Skeletal muscle tissue (tissue), 4 donors: ENCODE measurements around the gene ZBTB18. TPM values are rescaled to one million over a fixed set of nuclear protein-coding genes. Genes with fewer than 3 reads are reported as not detected.

Experiments used
- H3K27ac ChIP-seq: one replicate; pipeline ENCODE4 v1.7.0; 2013; ENCODE audit warnings: mild to moderate bottlenecking, low read depth, low read length, inconsistent platforms
- H3K27me3 ChIP-seq, 3 donors: one replicate each; pipeline ENCODE4 v1.7.0; 2013; ENCODE audit warnings: low read length in 3 of 3; ENCODE audit not compliant: control insufficient read depth in 3 of 3, insufficient read depth in 3 of 3
- H3K36me3 ChIP-seq, 3 donors: one replicate each; pipeline ENCODE4 v1.7.0; 2013; ENCODE audit warnings: low read length in 3 of 3; ENCODE audit not compliant: control insufficient read depth in 3 of 3, insufficient read depth in 3 of 3
- H3K4me1 ChIP-seq, 3 donors: one replicate each; pipeline ENCODE4 v1.7.0; 2013; ENCODE audit warnings: low read length in 3 of 3, mild to moderate bottlenecking in 3 of 3; ENCODE audit not compliant: control insufficient read depth in 3 of 3, insufficient read depth in 3 of 3
- H3K4me3 ChIP-seq, 3 donors: one replicate each; pipeline ENCODE4 v1.7.0; 2013; ENCODE audit warnings: low read length in 3 of 3
- H3K9ac ChIP-seq, 3 donors: one replicate each; pipeline ENCODE4 v1.7.0; 2013; ENCODE audit warnings: low read length in 3 of 3, mild to moderate bottlenecking in 3 of 3, moderate library complexity in 2 of 3, low read depth in 1 of 3
- H3K9me3 ChIP-seq, 3 donors: one replicate each; pipeline ENCODE4 v1.7.0; 2013; ENCODE audit warnings: low read length in 3 of 3; ENCODE audit not compliant: control insufficient read depth in 3 of 3
- total RNA-seq: library from RNA; depleted of rRNA; stranded (reverse); fragments of >200 nt; gene quantifications from one replicate; pipeline ENCODE4 v1.2.3, GENCODE V29; 2014
- donor health status: Osteomylitis.

ZBTB18 gene
- total RNA-seq, 1 donor from 2014 or later = 58.5 TPM

- peaks cover 0 to 4% (median 0%) of the 10 kb centered on the region in 3 donors for H3K9me3 ChIP-seq
- peaks cover 0 to 7% (median 7%) of the 10 kb centered on the region in 3 donors for H3K27me3 ChIP-seq
- no peaks in the 10 kb centered on the region for H3K36me3 ChIP-seq
- peaks cover 0 to 2% (median 0%) of the 10 kb centered on the region in 3 donors for H3K4me1 ChIP-seq
- no peak overlapping the region for H3K27ac ChIP-seq
- H3K9ac ChIP-seq = no peak overlapping the region
- no peak overlapping the region for H3K4me3 ChIP-seq
Measured at GRCh38 chr1:244083383-244083943, 32.4 kb downstream of the ZBTB18 start.

DNA sequence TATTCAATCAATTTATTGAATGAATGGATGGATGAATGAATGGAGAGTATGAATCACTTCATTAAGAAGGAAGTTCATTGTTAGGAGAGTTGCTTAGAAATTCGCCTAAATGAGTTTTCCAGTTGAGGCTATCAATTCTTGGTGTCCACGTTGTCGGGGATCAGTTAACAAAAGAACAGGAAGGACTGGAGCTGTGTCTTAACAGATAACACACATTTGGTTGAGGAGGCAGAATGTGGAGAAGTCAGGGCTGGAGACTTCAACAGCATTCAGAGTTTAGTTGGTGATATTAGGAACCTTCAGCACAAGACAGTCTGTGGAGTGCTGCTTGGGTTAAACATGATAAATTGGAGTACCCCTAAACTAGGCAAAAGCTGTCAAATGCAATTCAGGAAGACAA is 33.7 kb downstream of the ZBTB18 start:
- no peak overlapping the region for H3K27ac ChIP-seq

DNA sequence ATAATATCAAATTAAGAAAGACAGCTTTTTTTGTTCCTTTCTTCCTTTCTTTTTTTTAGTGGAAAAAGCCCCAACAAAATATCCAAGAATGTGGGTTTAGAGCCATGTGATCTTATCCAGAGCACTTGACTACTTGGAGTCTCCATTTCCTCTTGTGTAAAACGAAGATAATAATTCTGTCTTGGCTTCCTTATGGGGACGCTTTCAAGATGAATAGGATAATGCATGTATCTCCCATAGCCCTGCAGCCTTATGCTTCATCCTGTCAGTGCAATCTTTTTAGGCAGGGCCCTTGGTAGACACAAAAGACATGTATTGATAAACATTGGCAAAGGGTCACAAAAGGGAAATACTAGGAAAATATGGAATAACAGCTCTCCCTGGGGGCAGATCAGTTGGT is 34.8 kb downstream of the ZBTB18 start:
- Histone ChIP-seq H3K9ac (no peak overlapping the region), H3K4me3 (no peak overlapping the region), H3K27me3 (peaks cover 0 to 7% (median 7%) of the 10 kb centered on the region in 3 donors), H3K27ac (no peak overlapping the region), H3K4me1 (peaks cover 0 to 2% (median 0%) of the 10 kb centered on the region in 3 donors), H3K36me3 (no peaks in the 10 kb centered on the region), H3K9me3 (peaks cover 0 to 4% (median 0%) of the 10 kb centered on the region in 3 donors)

More for the DNA sequence above, 33.7 kb downstream of the ZBTB18 start:
- Histone ChIP-seq H3K36me3 (no peaks in the 10 kb centered on the region), H3K4me3 (no peak overlapping the region), H3K9me3 (peaks cover 0 to 4% (median 0%) of the 10 kb centered on the region in 3 donors), H3K9ac (no peak overlapping the region), H3K4me1 (peaks cover 0 to 2% (median 0%) of the 10 kb centered on the region in 3 donors), H3K27me3 (peaks cover 0 to 7% (median 7%) of the 10 kb centered on the region in 3 donors)

DNA sequence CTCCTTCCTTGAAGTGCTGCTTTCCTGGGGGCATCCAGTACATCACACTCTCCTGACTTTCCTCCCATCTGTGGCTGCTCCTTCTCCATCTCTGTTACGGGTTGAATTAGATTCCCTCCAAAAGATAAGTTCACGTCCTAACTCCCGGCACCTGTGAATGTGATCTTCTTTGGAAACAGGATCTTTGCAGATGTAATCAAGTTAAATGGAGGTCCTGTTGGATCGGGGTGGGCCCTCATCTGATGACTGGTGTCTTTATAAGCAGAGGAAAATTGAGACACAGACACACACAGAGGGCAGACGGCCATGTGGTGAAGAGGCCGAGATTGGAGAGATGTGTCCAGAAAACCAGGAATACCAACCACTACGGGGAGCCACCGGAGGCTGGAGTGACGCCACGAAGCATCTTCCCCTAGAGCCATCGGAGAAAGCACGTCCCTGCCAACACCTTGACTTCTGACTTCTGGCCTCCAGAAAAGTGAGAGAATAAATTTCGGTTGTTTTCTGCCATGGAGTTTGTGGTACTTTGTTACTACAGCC is 36.0 kb downstream of the ZBTB18 start:
- Histone ChIP-seq H3K27ac (no peak overlapping the region), H3K36me3 (no peaks in the 10 kb centered on the region), H3K9me3 (peaks cover 0 to 4% (median 0%) of the 10 kb centered on the region in 3 donors), H3K4me3 (no peak overlapping the region), H3K27me3 (peaks cover 0 to 7% (median 7%) of the 10 kb centered on the region in 3 donors), H3K4me1 (peaks cover 0 to 2% (median 0%) of the 10 kb centered on the region in 3 donors), H3K9ac (no peak overlapping the region)

DNA sequence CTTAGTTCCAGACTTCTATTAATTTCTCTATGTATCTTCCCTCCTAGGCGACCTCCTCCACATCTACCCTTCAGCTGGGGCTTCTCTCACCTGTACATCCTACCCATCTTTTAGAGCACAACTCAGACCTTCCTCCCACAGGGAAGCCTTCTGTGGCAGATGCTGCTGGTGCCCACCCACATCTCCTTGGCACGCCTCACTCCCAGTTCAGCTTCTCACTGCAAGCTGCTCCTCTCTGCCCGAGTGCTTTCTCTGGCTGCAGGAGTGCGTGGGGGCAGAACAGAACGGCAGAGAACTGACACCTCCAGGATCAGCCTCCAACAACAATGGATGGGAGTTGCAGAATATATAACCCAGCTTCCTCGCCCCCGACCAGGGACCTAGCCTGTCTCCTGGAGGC is 36.5 kb downstream of the ZBTB18 start:
- Histone ChIP-seq H3K36me3 (no peaks in the 10 kb centered on the region), H3K9me3 (peaks cover 0 to 4% (median 0%) of the 10 kb centered on the region in 3 donors), H3K4me3 (no peak overlapping the region), H3K4me1 (peaks cover 0 to 2% (median 0%) of the 10 kb centered on the region in 3 donors), H3K9ac (no peak overlapping the region), H3K27ac (no peak overlapping the region), H3K27me3 (peaks cover 0 to 4% (median 3%) of the 10 kb centered on the region in 3 donors)

DNA sequence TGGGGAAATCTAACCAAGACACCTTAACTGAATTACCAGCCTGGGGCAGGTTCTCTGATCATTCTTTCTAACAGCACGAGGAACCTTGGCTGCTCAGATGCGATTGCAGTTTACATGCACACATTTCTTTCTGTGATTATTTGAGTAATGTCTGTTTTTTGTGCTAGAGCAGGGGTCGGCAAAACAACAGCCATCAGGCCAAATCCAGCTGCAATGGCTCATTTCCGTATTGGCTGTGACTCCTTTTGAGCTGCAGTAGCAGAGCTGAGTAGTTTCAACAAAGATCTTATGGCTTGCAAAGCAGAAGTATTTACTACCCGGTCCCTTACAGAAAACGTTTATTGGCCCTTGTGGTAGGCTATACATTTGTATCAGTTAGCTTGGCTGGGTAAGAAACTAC is 37.1 kb downstream of the ZBTB18 start:
- H3K36me3 ChIP-seq = no peaks in the 10 kb centered on the region
- no peaks in the 10 kb centered on the region for H3K27me3 ChIP-seq
- H3K9ac ChIP-seq = no peak overlapping the region
- peaks cover 0 to 2% (median 0%) of the 10 kb centered on the region in 3 donors for H3K4me1 ChIP-seq
- H3K27ac ChIP-seq = no peak overlapping the region
- H3K9me3 ChIP-seq = peaks cover 0 to 4% (median 0%) of the 10 kb centered on the region in 3 donors
- no peak overlapping the region for H3K4me3 ChIP-seq

GRCh38 chr1:244089561-244089960 is 38.5 kb downstream of the ZBTB18 start:
- Histone ChIP-seq H3K4me1 (peaks cover 0 to 2% (median 0%) of the 10 kb centered on the region in 3 donors), H3K9ac (no peak overlapping the region), H3K36me3 (no peaks in the 10 kb centered on the region), H3K27ac (no peak overlapping the region), H3K9me3 (peaks cover 0 to 4% (median 0%) of the 10 kb centered on the region in 3 donors), H3K27me3 (no peaks in the 10 kb centered on the region), H3K4me3 (no peak overlapping the region)

DNA sequence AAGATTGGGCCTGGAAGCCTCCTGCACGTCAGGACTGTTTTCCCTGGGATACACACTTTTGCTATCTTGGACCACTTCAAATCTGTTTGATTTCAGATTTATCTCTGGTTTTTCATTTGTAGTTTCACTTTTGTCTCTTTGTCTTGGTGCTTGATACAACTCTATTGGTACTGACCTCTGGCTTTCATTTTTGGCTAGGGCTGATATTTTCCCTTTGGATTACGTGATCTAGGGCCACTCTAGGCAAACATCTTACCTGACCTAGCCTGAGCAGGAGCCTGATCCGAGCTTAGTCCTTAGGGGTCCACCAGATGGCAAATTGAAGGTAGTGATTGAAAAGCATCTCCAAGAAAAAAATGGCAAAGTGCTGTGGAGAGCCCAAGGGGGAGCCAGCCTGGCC is 39.6 kb downstream of the ZBTB18 start:
- H3K36me3 ChIP-seq = no peaks in the 10 kb centered on the region
- H3K27me3 ChIP-seq = no peaks in the 10 kb centered on the region
- no peaks in the 10 kb centered on the region for H3K4me1 ChIP-seq
- H3K9me3 ChIP-seq = peaks cover 0 to 4% (median 0%) of the 10 kb centered on the region in 3 donors
- H3K4me3 ChIP-seq = no peak overlapping the region
- no peak overlapping the region for H3K27ac ChIP-seq
- H3K9ac ChIP-seq = no peak overlapping the region

GRCh38 chr1:244092293-244092963 is 41.3 kb downstream of the ZBTB18 start:
- H3K27me3 ChIP-seq = no peaks in the 10 kb centered on the region
- H3K9ac ChIP-seq = no peak overlapping the region
- H3K27ac ChIP-seq = no peak overlapping the region
- H3K4me3 ChIP-seq = no peak overlapping the region
- no peaks in the 10 kb centered on the region for H3K9me3 ChIP-seq
- H3K36me3 ChIP-seq = no peaks in the 10 kb centered on the region
- H3K4me1 ChIP-seq = no peaks in the 10 kb centered on the region
